Fibroblast of mammary gland (primary cell): ENCODE data around the gene ZNF319.

Experiments
- DNase-seq: peaks from one replicate; pipeline ENCODE4 v3.0.0-alpha.2; 2010; ENCODE audit warnings: low read depth
- H3K4me3 ChIP-seq: 2 replicates; pipeline ENCODE4 v1.5.1; 2011; ENCODE audit warnings: low read depth, mild to moderate bottlenecking, low read length, moderate library complexity; ENCODE audit not compliant: control insufficient read depth
- CTCF ChIP-seq: conservative IDR thresholded peaks from 2 replicates; pipeline ENCODE4 v1.5.1; 2011; ENCODE audit warnings: low read depth, low read length, inconsistent platforms; ENCODE audit not compliant: control insufficient read depth, insufficient read depth

Gene ZNF319

GRCh38 chr16:57966986-57967385 lies 33.5 kb downstream of the ZNF319 start:
- no peak for DNase-seq
- H3K4me3 ChIP-seq, result no peak overlapping the region
- no peak for TF ChIP-seq CTCF

GRCh38 chr16:57966204-57966771 lies 34.2 kb downstream of the ZNF319 start:
- TF ChIP-seq CTCF, result no peak
- no peak overlapping the region for H3K4me3 ChIP-seq
- peak; percentile 31 for DNase-seq

GRCh38 chr16:57964157-57964700 lies 36.2 kb downstream of the ZNF319 start:
- no peak for DNase-seq
- no peak for TF ChIP-seq CTCF
- H3K4me3 ChIP-seq, result no peak overlapping the region

- no peak overlapping the region for H3K4me3 ChIP-seq
- no peak for DNase-seq
- no peak for TF ChIP-seq CTCF
These were observed 37.7 kb downstream of the ZNF319 start for GRCh38 chr16:57962756-57963155.

- no peak for DNase-seq
- no peak overlapping the region for H3K4me3 ChIP-seq
- TF ChIP-seq CTCF, result no peak
These were observed 38.4 kb downstream of the ZNF319 start for GRCh38 chr16:57962046-57962445.

GRCh38 chr16:57961538-57961937 lies 38.9 kb downstream of the ZNF319 start:
- DNase-seq, result no peak
- H3K4me3 ChIP-seq, result no peak overlapping the region
- no peak for TF ChIP-seq CTCF
